Measurements from ENCODE around the gene CPA3.

CPA3 gene, protein sequence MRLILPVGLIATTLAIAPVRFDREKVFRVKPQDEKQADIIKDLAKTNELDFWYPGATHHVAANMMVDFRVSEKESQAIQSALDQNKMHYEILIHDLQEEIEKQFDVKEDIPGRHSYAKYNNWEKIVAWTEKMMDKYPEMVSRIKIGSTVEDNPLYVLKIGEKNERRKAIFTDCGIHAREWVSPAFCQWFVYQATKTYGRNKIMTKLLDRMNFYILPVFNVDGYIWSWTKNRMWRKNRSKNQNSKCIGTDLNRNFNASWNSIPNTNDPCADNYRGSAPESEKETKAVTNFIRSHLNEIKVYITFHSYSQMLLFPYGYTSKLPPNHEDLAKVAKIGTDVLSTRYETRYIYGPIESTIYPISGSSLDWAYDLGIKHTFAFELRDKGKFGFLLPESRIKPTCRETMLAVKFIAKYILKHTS
- total RNA-seq: 0 reads per million in 2 experiments

DNA sequence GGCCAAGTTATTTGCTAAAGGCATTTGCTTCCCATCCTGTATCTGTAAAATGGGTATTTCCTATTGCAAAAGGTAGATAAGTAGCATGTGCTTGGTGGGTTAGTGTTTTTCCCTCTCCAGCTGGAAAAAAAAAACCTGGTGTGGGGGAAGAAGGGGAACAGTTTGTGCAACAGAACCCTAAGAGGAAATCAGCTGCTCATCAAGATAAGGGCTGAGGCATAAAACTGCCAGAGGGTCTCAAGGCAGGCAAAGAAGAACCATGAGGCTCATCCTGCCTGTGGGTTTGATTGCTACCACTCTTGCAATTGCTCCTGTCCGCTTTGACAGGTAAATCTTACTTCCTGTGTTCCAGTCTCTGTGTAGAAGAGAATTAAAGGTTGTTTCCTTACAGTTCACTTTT lies at the start of gene CPA3:
Gene CPA3 (plus strand): TSS at position 248 of the 400 bp plus-strand sequence. CDS start 12 bp downstream, at position 260.
- DNase-seq (ENCODE audit: low read depth): no peak

DNA sequence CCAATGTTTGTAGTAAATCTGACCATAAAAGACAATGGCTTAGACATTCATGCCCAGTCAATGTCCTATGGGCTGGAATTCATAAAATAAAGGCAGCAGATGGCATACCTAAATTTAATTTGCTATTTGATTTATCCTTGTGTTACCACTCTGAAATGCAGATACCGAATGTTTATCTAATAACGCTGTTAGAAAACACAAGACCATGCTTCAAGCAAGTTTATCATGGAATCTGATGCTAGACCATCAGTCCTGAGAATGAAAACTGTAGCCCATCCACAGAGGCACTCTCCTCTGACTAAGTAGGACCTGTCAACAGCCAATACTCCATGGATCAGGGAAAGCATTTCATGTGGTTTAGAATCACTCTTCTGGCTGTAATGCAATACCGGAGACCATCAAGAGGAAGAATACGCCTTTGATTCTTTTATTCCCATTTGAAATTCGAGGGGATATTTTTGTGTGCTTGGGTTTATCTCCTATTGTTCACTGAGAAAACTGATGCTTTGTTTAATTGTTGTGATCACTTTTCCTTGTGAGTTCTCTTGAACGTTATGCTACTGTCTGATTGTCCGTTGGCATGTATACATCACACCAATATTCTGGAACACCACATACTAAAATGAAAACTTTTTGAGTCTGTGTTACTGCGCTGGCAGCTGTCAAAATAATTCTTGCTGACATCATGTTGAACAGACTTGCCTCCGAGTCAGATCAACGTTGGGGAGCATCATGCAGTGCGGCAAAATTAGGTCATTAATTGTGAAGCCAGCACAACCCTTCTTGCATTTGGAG lies 49.6 kb upstream of the CPA3 start:
- no peak for DNase-seq (ENCODE audit: low read depth)

DNA sequence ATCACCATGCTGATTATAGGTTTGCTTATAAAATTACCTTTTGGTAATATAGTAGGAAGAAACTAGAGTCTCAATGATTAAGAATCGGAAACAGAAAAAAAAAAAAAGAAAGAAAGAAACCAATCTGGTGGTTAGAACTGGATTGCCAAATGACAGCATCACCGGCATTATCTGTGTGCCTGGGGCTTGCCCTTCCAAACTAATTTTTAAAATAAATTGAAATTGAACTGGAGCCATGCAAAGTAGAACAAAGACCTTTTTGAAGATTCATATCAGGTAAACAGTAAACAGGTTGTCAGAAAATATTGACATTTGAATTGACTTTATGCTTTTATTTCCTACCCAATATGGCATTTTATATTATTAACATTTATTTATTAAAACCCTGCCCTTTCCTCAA lies 48.7 kb upstream of the CPA3 start:
- DNase-seq (ENCODE audit: low read depth): no peak

DNA sequence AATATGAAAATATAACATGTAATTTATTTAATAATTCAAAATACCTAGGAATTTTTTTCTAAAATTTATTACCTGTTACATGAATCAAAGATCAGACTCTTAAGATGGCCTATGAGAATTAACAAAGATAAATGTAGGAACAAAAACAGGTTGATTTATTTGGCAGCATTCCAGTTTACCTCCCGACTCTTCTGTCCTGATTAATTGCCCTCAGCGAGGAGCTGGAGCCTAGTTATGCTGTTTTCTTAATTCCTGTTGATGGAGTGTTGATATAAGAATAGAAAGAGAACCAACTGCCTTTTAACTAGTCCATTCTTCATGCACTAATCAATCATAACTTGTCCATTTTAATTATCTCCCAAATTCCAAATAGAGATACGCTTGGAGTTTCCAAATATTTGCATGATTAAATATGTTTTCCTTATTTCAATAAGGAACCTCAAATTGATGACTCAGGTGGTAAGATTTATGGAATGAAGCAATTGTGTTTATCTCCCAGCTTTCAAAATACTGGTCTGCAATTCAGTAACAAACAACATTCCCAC lies 48.0 kb upstream of the CPA3 start:
- DNase-seq (ENCODE audit: low read depth): no peak

DNA sequence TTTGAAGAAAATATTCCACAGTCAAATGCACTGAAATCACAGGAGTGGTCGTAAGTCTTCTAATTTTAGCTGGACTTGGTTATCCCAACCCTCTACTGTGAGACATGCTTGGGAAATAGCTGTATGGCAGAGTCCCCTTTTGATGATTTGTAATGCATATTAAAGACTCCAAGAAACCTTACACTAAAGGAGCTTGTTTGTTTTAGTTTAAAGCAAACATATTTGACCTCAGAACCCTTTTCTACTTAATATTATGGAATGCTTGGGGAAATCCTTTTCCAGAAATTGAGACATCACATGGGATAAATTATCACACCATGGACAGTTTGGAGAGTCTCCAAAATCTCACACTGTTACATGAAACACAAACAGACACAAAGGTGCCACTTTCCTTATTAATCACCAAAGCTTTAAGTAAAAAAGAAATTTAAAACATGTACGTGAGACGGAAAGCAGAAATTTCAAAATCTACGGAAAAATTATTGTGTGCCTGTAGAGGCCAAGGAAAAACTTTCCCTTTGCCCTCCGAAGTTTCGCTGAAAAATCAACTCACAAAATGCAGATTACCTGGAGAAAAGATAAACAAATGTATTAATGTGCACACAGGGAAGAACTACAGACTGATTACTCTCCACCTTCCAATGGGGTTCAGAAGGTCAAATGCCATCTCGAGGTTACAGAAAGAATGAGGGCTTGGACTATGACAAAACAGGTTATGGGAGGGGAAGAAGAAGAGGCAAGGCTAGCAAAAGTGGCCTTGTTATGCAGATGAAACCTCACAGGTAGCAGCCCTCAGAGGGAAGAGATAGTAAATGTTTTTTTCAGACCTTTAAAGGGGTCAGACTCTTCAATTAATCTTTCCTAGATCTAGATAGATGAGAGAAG lies 44.5 kb upstream of the CPA3 start:
- DNase-seq (ENCODE audit: low read depth): no peak

DNA sequence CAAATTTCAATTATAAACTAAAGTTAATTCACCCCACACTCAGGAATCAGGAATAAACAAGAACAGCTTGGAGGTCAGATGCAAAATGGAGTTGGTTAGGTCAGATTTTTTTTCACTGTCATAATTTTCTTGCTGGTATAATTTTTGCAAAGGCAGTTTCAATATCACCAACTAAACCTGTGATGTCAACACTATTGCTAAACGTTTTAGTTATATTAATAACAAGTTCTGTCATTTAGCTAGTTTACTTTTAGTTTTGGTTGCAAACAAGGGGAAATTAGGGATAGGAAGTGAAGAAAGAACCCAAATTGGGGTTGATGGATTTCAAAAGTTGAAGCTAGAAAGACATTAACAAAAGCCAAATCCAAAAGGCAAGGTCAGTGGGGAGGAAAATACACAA lies 42.1 kb upstream of the CPA3 start:
- no peak for DNase-seq (ENCODE audit: low read depth)

DNA sequence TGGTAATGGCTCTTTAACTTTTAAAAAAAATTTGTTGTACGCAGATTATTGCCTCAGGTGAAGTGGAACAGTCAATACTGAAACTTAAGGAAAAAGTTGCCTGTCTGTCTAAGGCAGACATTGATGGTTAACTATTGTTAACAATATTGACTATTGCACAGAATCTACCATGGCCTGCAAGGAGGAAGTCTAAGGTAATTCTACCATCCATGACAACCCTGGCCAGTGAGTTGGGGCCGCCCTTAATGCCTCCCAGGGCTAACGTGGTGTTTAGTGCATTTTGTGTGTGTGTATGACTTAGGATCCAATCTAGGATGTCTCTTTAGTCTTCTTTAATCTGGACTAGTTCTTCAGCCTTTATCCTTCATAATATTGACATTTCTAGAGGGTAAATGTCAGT lies 39.6 kb upstream of the CPA3 start:
- DNase-seq (ENCODE audit: low read depth): no peak

DNA sequence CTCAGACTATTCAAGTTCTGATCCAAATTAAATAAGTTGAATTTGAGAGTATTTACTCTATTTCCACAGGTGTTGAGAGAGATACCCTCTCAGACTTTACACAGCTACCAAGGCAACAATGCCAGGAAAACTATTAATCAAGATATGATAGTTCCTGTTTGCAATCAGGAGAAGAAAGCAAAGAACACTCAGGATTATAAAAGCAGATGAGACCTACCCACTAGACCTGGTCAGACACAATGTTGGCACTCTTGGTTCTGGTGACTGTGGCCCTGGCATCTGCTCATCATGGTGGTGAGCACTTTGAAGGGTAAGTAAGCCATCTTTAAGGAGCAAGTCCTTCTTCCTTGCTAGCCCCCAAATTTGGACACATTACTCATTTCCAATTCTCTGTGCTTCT lies 37.5 kb upstream of the CPA3 start, which contains the start of gene CPB1:
Gene CPB1 (plus strand): TSS at position 227 of the 400 bp plus-strand sequence. CDS start 13 bp downstream, at position 240.
- no peak for DNase-seq (ENCODE audit: low read depth)

DNA sequence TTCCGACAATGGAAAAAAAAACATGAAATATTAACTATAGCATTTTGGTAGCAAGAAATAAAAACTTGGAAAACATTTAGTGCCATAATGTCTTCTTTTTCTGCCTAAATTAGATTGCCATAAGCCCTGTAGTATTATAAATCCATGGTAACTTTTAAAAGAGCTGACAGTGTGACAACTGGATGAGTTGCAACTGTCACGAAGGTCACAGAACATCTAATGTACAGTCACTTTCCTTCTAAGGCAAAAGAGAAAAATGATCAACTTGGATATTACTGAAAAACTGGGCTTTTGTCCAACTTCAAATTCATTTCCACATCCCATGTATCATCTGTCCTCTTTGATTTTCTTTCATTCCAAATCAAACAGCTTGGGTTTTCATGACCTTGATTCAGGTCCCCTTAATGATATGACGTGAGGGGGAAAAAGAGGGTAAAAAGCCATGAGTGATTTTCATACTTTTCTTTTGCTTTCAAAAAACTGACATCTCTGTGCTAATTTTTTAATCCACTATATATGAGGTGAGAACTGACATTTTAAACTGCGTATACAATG lies 36.9 kb upstream of the CPA3 start:
- DNase-seq (ENCODE audit: low read depth): no peak

DNA sequence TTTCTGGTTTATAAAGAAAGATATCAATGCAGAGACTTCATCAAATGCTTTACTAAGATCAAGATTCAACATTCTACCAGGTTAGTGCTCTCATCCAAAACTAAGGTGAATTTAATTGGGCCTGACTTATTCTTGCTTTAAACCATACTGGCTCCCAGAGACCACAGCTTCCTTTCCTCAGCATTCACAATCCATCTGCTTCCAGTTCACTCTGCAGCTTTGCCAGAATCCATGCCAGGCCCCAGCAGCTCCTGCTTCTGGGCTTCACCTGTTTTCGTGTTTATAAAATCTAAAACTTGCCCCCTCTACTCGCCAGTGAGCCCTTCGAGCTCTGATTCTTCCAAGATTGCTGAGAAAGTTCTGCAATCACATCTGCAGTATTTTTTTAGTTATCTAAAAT lies 35.2 kb upstream of the CPA3 start:
- no peak for DNase-seq (ENCODE audit: low read depth)

DNA sequence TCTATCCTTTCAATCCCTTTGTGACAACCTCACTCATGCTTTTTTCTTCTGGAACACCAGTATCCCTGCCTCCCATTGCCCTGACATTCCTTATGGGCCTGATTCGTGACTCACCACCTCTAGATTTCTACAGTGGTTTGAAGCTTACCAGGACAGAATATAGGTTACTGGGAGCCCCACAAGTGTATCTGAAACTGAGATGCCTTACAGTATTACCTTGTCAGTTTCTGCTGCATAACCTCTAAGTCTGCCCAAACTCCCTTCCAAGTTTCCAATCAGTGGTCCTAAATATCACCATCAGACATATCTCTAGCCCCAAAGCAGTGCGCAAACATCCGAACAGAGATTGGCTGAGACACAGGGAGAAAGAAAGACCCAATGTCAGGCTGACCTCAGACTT lies 31.9 kb upstream of the CPA3 start:
- DNase-seq (ENCODE audit: low read depth): no peak

DNA sequence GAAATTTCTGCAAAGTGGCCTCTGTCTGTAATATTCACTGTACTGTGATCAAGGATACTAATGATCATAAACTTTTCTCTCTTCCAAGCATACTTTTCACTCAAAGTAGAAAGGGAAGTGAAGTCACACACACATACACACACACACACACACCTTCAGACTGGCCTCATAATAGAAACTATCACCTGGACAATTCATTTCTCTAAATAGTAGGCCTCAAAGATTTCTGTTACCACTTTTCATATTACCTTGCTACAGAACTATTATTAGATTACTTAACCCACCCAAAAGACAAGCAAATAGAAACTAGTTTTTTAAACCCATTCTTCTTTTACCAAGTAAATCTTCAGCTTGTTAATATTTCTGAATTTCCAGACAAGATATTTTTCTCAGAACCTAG lies 25.3 kb upstream of the CPA3 start:
- DNase-seq (ENCODE audit: low read depth): no peak

DNA sequence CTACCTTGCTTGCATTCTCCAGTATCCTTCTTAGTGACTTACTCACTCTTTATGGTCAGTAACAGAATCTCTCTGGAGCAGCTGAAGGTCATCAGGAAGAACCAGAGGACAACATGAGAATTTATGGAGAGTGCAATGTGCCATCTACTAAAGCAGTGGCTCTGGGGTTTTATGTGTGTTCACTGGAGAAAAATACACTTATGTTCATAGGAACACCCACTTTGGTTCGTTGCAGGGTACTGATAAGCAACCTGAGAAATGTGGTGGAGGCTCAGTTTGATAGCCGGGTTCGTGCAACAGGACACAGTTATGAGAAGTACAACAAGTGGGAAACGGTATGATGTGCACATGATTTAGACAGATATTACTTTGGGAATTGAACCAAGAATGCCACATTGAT lies 24.6 kb upstream of the CPA3 start:
- DNase-seq (ENCODE audit: low read depth): no peak

DNA sequence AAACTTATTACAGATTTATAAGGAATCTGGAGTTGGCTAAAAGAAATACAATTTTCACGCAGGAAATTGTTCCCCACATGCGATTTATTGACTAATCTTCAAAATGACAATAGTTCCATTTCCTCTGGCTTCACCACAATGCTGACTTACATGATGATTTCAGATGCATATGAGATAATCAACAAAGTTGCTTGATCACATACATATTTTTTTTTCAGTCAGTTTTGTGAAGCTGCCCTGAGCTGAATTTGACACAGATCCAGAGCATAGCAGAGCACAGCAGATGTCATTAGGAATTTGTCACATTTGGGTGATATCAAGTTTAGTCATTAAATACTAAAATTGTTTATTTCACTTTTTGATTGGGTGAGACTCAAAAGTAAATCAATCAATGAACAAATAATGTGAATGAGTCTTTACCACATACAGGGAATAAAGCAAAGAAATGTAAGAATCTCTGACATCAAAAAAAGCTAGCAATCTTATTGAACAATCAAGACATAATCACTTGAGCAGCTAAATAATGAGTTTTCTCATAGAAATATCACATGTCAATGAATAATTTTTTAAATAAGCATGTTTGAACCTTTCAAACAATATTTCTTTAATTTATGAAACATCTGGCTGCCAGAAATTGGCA lies 19.2 kb upstream of the CPA3 start:
- DNase-seq (ENCODE audit: low read depth): no peak

DNA sequence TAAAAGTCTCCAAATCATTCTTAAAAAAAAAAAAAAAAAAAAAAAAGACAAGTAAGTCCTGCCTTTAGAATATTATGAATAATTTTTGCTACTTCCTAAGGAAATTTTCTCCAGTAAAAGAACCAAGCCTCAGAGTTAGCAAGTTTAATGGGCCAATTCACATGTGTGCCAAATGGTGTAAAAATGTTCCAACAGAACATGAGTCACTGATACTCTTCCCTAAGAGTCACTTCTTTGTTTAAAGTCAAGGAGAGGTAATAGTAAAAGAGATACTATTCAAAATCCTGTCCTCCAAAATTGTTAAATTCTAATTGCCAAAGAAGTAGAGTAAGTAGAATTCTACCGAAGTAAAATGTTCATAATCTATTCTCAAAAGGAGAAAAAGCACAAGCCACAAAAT lies 17.7 kb upstream of the CPA3 start:
- DNase-seq (ENCODE audit: low read depth): no peak

DNA sequence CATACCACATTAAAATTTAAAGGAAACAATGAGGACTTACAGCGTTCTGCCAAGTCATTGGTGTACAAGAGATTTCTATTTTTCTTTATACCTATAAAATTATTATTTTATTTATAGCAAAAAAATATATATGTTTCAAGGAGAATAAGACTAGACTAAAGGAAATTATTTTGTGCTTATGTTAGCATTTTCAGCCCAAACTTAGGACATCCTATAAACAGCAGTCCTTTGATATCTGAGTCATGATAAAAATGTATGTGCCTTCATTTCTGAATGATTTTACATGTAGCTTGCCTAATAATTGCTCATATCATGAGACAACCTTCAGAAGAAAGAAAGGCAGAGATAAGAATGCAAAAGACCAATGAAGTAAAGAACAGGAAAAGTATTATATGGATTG lies 16.7 kb upstream of the CPA3 start:
- DNase-seq (ENCODE audit: low read depth): no peak

DNA sequence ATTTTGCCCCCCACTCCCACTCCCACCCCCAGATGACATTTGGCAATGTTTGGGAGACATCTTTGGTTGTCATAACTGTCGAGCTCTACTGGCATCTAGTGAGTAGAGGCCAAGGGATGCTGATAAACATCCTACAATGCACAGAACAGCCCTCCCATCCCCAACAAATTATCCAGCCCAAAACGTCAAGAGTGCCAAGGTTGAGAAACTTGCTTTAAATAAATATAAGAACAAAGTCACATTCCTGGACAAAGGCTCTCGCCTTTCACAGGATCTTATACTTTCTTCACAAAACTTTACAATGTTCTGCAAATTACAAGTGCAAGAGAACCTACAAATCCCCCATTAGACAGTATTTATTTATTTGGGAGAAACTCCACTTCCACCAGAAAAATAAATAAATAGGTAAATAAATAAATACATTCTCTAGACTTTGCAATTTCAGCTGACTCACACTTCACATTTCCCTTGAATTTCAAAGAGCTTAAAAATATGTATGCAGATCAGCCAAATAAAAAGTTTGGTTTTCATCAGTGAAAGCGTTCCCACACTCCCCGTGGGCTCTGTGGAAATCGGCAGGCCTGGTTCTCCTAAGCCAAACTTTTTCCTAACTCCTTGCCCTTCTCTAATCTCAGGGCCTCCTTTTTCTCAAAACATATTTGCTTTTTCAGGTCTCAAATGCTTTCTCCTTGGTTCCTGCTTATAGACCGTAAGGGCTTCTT lies 12.7 kb upstream of the CPA3 start:
- DNase-seq (ENCODE audit: low read depth): no peak

DNA sequence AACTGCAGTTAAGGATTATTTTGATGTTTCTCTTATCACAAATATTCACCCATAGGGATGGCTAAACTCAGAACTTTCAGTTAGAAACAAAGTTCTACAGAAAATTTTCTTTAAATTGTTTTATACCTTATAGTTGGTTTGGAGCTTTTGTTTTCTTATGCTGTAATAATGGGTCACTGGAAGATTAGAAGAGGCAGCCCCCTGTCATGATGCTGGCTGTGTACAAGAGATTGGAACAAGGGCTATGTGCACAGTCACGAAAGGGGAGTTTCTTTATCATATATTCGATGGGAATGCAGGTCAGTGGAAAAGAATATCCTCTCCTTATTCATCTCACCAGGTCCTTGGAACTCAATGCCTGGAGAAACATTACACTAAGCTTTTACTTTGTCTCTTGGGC lies 12.0 kb upstream of the CPA3 start:
- DNase-seq (ENCODE audit: low read depth): no peak

DNA sequence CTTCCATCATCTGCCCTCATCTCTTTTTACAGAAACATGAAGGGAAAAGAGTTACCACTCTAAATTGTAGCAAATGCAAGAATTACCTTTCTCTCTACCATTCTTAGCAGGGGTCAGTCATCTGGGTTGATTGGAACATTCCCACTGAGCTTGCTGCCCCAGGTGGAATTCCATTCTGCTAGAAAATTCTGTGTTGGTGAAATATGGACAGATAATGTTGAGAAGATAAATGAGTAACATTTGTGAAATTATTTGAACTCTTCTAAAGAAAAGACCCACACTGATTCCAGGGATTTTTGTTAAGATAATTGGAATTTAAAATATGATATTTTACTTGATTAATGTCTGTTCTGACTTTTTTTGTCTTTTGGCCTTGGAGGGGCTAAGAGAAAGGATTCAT lies 11.0 kb upstream of the CPA3 start:
- DNase-seq (ENCODE audit: low read depth): no peak

DNA sequence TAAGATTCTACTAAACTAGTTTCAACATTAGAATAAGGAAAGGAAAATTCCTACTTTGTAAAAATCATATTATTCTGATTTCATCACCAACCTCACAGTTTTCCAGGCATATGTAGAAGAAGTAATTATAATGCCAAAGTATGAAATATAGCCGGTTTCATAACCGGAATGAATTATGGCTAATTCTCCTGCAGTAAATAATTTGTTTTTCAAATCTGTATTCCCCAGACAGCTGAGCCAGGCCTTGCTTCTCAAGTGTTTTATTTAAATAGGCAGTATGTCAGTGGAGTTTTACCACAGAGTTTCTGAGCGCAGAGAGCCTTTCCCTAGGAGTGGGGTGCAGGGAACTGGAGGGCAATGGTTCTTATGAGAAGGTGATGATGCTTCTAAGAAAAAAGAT lies 8.7 kb upstream of the CPA3 start:
- no peak for DNase-seq (ENCODE audit: low read depth)
